HepG2 (cell line): ENCODE measurements around the gene POLRMT. TPM values are rescaled to one million over a fixed set of nuclear protein-coding genes. Genes with fewer than 3 reads are reported as not detected.

Source experiments
- CEBPB ChIP-seq: IDR thresholded peaks from 2 replicates; pipeline ENCODE4 v1.6.1; 2011; ENCODE audit warnings: low read depth, low read length, improper control_type of control experiment, borderline replicate concordance
- CTCF ChIP-seq: sonication (generic); formaldehyde crosslinking; IDR thresholded peaks from 2 replicates; pipeline ENCODE4 v1.5.0; 2020; ENCODE audit warnings: mild to moderate bottlenecking, missing genetic modification reagents, moderate library complexity
- ELF1 ChIP-seq: sonication (generic); formaldehyde crosslinking; IDR thresholded peaks from 2 replicates; pipeline ENCODE4 v1.4.0; 2020; ENCODE audit warnings: missing genetic modification reagents
- ETV6 ChIP-seq: sonication (generic); formaldehyde crosslinking; conservative IDR thresholded peaks from 2 replicates; pipeline ENCODE4 v1.4.0; 2020; ENCODE audit warnings: missing genetic modification reagents
- GMEB1 ChIP-seq: sonication (generic); formaldehyde crosslinking; IDR thresholded peaks from 2 replicates; pipeline ENCODE4 v1.5.1; 2020; ENCODE audit warnings: missing genetic modification reagents, mild to moderate bottlenecking, borderline replicate concordance
- GTF3A ChIP-seq: sonication (generic); formaldehyde crosslinking; conservative IDR thresholded peaks from 2 replicates; pipeline ENCODE4 v1.4.0; 2020; ENCODE audit warnings: mild to moderate bottlenecking, missing genetic modification reagents
- HDAC6 ChIP-seq: fragments of 200-600 bp; sonication (generic); IDR thresholded peaks from 2 replicates; pipeline ENCODE4 v1.7.0; 2017; ENCODE audit warnings: mild to moderate bottlenecking, antibody characterized with exemption, low read length, low read depth
- HMGXB4 ChIP-seq, 2 experiments: sonication (generic) in 1 of 2; formaldehyde crosslinking in 1 of 2; IDR thresholded peaks; 2 replicates each; pipeline versions ENCODE4 v1.4.0 to v1.6.1; 2018 to 2020; ENCODE audit warnings: missing genetic modification reagents in 2 of 2, borderline replicate concordance in 1 of 2, low read depth in 1 of 2, mild to moderate bottlenecking in 1 of 2, missing biosample characterization in 1 of 2
- HOXA5 ChIP-seq: sonication (generic); formaldehyde crosslinking; IDR thresholded peaks from 2 replicates; pipeline ENCODE4 v1.4.0; 2020; ENCODE audit warnings: missing genetic modification reagents
- KDM1A ChIP-seq: IDR thresholded peaks from 2 replicates; pipeline ENCODE4 v1.6.1; 2016; ENCODE audit warnings: missing compliant biosample characterization
- KLF12 ChIP-seq: sonication (generic); formaldehyde crosslinking; IDR thresholded peaks from 2 replicates; pipeline ENCODE4 v1.4.0; 2020; ENCODE audit warnings: missing genetic modification reagents, borderline replicate concordance
- RBAK ChIP-seq: sonication (generic); formaldehyde crosslinking; IDR thresholded peaks from 2 replicates; pipeline ENCODE4 v1.5.1; 2020; ENCODE audit warnings: mild to moderate bottlenecking, missing genetic modification reagents
- THAP11 ChIP-seq: IDR thresholded peaks from 2 replicates; pipeline ENCODE4 v1.6.1; 2016; ENCODE audit warnings: missing biosample characterization, missing genetic modification reagents
- U2AF2 ChIP-seq: fragments of 200-400 bp; formaldehyde crosslinking; IDR thresholded peaks from 2 replicates; pipeline ENCODE4 v1.6.1; 2017; ENCODE audit warnings: low read depth, mild to moderate bottlenecking, low read length
- USF2 ChIP-seq, 2 experiments: sonication (generic) in 1 of 2; formaldehyde crosslinking in 1 of 2; IDR thresholded peaks; 2 replicates each; pipeline versions ENCODE4 v1.5.1 to v1.6.1; 2011 to 2020; ENCODE audit warnings: borderline replicate concordance in 1 of 2, low read depth in 1 of 2, low read length in 1 of 2, mild to moderate bottlenecking in 1 of 2, missing genetic modification reagents in 1 of 2, moderate library complexity in 1 of 2
- WIZ ChIP-seq: sonication (generic); formaldehyde crosslinking; IDR thresholded peaks from 2 replicates; pipeline ENCODE4 v1.5.1; 2020; ENCODE audit warnings: mild to moderate bottlenecking, missing genetic modification reagents
- YEATS2 ChIP-seq: sonication (generic); formaldehyde crosslinking; IDR thresholded peaks from 2 replicates; pipeline ENCODE4 v1.4.0; 2020; ENCODE audit warnings: missing genetic modification reagents, borderline replicate concordance
- ZBTB8A ChIP-seq: sonication (generic); formaldehyde crosslinking; IDR thresholded peaks from 2 replicates; pipeline ENCODE4 v1.4.0; 2020; ENCODE audit warnings: mild to moderate bottlenecking, low read depth, missing genetic modification reagents, borderline replicate concordance
- ZFP36L1 ChIP-seq: sonication (generic); formaldehyde crosslinking; IDR thresholded peaks from 2 replicates; pipeline ENCODE4 v1.8.0; 2022; ENCODE audit warnings: mild to moderate bottlenecking, missing genetic modification reagents, moderate library complexity
- ZNF496 ChIP-seq: sonication (generic); formaldehyde crosslinking; IDR thresholded peaks from 2 replicates; pipeline ENCODE4 v1.8.1; 2023; ENCODE audit warnings: mild to moderate bottlenecking, moderate library complexity, missing genetic modification reagents; ENCODE audit not compliant: insufficient replicate concordance
- ZNF790 ChIP-seq: sonication (generic); formaldehyde crosslinking; IDR thresholded peaks from 2 replicates; pipeline ENCODE4 v1.8.0; 2022; ENCODE audit warnings: missing genetic modification reagents, mild to moderate bottlenecking, borderline replicate concordance
- ZZZ3 ChIP-seq: sonication (generic); formaldehyde crosslinking; IDR thresholded peaks from 2 replicates; pipeline ENCODE4 v1.4.0; 2020; ENCODE audit warnings: missing genetic modification reagents, mild to moderate bottlenecking, borderline replicate concordance
- polyA plus RNA-seq, 8 experiments: library from polyadenylated mRNA; depleted of rRNA in 3 of 8; stranded (reverse) in 7 of 8; unstranded in 1 of 8; fragments of >200 nt; fragmentation: Illumina TruSeq in 4 of 8; extraction: Trizol in 4 of 8; gene quantifications; 2 replicates each; pipeline versions ENCODE4 v1.2.1 to v1.2.3, GENCODE V29; 2011 to 2016; ENCODE audit warnings: low read depth in 4 of 8, missing spikeins in 1 of 8, mixed read lengths in 1 of 8; ENCODE audit not compliant: insufficient read depth in 1 of 8
- total RNA-seq, 5 experiments: library from RNA; depleted of rRNA; stranded (reverse); fragments of >200 nt; fragmentation: Illumina TruSeq; extraction: Trizol; gene quantifications; 2 replicates each; pipeline ENCODE4 v1.2.3, GENCODE V29; 2016; ENCODE audit warnings: low read depth in 1 of 5

Gene POLRMT
- total and polyA plus RNA-seq, 2 of the 13 experiments (the other 11 are each of a cell fraction or from before 2014, with no cell fraction given): 78.0 to 101 TPM

- TF ChIP-seq GMEB1 (CRISPR knock-in tag) (no peak), USF2 (IDR thresholded peaks at IDR 0.05; ENCODE audit: low read depth, low read length) (no peak), USF2 (CRISPR knock-in tag; IDR thresholded peaks at IDR 0.05; ENCODE audit: borderline replicate concordance) (no peak), HOXA5 (CRISPR knock-in tag) (no peak), HMGXB4 (CRISPR knock-in tag; IDR thresholded peaks at IDR 0.05; ENCODE audit: borderline replicate concordance in 1 of 2, low read depth in 1 of 2) (0 out of 4 replicates have a peak, but pooled peaks of 1 of the 2 experiments have one; percentile 11), KDM1A (no peak), ZBTB8A (CRISPR knock-in tag) (no peak), HDAC6 (no peak), CEBPB (no peak), THAP11 (CRISPR knock-in tag) (peak; percentile 28; the same call in 1 of the 2 replicates), ETV6 (CRISPR knock-in tag) (no peak), WIZ (no peak), ZFP36L1 (CRISPR knock-in tag) (no peak), GTF3A (CRISPR knock-in tag) (no peak), ZZZ3 (CRISPR knock-in tag) (no peak), U2AF2 (no peak), CTCF (CRISPR knock-in tag) (no peak), RBAK (CRISPR knock-in tag) (no peak), ELF1 (peak; percentile 57), ZNF496 (CRISPR knock-in tag) (no peak), YEATS2 (no peak), ZNF790 (no peak; the same call in 1 of the 2 replicates), KLF12 (CRISPR knock-in tag) (peak; percentile 25; the same call in 1 of the 2 replicates)
Observed at GRCh38 chr19:662207-662961, 29.0 kb upstream of the POLRMT start (continued).
